ENCODE measurements around the gene SLC38A4.

DNA sequence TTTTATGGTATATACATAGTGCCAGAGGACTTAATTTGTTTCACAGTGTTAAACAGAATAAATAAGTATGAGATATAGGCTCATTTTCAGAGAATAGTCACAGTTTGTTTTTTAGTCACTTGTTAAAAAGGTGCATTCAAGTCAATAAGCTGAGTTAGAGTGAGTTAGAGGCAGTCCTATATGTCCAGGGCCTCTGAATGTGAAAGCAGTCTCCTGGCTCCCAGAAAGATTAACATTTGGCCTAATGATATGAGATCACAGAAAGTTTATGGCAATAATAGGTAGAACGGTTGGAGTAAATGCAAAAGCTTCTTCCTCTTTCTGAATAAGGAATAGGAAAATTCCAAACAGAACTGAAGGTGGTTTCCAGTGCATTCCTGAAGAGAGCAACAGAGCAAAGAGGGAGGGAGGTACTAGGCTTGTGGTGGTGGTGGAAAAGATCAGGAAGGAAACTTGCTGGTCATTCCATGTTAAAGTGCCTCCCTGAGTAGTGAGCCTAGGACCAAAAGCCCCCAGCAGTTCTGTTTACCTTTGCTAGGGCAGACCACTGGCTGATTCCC lies 54.4 kb downstream of the SLC38A4 start:
- TF ChIP-seq, protein P1, sequence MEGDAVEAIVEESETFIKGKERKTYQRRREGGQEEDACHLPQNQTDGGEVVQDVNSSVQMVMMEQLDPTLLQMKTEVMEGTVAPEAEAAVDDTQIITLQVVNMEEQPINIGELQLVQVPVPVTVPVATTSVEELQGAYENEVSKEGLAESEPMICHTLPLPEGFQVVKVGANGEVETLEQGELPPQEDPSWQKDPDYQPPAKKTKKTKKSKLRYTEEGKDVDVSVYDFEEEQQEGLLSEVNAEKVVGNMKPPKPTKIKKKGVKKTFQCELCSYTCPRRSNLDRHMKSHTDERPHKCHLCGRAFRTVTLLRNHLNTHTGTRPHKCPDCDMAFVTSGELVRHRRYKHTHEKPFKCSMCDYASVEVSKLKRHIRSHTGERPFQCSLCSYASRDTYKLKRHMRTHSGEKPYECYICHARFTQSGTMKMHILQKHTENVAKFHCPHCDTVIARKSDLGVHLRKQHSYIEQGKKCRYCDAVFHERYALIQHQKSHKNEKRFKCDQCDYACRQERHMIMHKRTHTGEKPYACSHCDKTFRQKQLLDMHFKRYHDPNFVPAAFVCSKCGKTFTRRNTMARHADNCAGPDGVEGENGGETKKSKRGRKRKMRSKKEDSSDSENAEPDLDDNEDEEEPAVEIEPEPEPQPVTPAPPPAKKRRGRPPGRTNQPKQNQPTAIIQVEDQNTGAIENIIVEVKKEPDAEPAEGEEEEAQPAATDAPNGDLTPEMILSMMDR (IDR thresholded peaks at IDR 0.05) = no peak
- TF ChIP-seq EZH2 (IDR thresholded peaks at IDR 0.05; ENCODE audit: borderline replicate concordance, insufficient read depth, low read depth, low read length, poor library complexity, severe bottlenecking) = no peak

Data from B cell (primary cell).